Measurements from ENCODE around the gene ZNF846. TPM values are rescaled to one million over a fixed set of nuclear protein-coding genes. Genes with fewer than 3 reads are reported as not detected.

The ZNF846 gene
- total RNA-seq, 4 donors from 2014 or later: 20.8 to 36.9 (median 26.8) TPM

- Histone ChIP-seq H3K4me3 (no peak overlapping the region), H3K9me3 (no peaks in the 10 kb centered on the region), H3K36me3 (peaks cover 0 to 64% (median 14%) of the 10 kb centered on the region in 3 donors), H3K27me3 (no peaks in the 10 kb centered on the region), H3K27ac (no peak overlapping the region), H3K4me1 (no peaks in the 10 kb centered on the region)
- WGBS, 2 donors: 90 to 100% methylated on average over 3 of the region's 3 CpGs
- DNase-seq (ENCODE audit: low spot score in 2 of 2): no peak
- TF ChIP-seq EP300 (IDR thresholded peaks at IDR 0.05) (no peak), POLR2A (IDR thresholded peaks at IDR 0.05) (no peak)
- TF ChIP-seq, protein P1, sequence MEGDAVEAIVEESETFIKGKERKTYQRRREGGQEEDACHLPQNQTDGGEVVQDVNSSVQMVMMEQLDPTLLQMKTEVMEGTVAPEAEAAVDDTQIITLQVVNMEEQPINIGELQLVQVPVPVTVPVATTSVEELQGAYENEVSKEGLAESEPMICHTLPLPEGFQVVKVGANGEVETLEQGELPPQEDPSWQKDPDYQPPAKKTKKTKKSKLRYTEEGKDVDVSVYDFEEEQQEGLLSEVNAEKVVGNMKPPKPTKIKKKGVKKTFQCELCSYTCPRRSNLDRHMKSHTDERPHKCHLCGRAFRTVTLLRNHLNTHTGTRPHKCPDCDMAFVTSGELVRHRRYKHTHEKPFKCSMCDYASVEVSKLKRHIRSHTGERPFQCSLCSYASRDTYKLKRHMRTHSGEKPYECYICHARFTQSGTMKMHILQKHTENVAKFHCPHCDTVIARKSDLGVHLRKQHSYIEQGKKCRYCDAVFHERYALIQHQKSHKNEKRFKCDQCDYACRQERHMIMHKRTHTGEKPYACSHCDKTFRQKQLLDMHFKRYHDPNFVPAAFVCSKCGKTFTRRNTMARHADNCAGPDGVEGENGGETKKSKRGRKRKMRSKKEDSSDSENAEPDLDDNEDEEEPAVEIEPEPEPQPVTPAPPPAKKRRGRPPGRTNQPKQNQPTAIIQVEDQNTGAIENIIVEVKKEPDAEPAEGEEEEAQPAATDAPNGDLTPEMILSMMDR (IDR thresholded peaks at IDR 0.05): no peak
Measured at GRCh38 chr19:9806803-9807202, 38.3 kb upstream of the ZNF846 start.

GRCh38 chr19:9801976-9802375 is 33.4 kb upstream of the ZNF846 start:
- Histone ChIP-seq H3K4me3 (no peak overlapping the region), H3K27ac (no peak overlapping the region), H3K27me3 (no peaks in the 10 kb centered on the region), H3K36me3 (peaks cover 0 to 16% (median 0%) of the 10 kb centered on the region in 3 donors), H3K9me3 (no peaks in the 10 kb centered on the region), H3K4me1 (no peaks in the 10 kb centered on the region)
- WGBS, 2 donors: 88 to 91% methylated on average over 10 of the region's 10 CpGs
- no peak for DNase-seq (ENCODE audit: low spot score in 2 of 2)
- TF ChIP-seq POLR2A (IDR thresholded peaks at IDR 0.05): no peak

- TF ChIP-seq, protein P1 (IDR thresholded peaks at IDR 0.05): no peak
- TF ChIP-seq POLR2A (IDR thresholded peaks at IDR 0.05) (no peak), EP300 (IDR thresholded peaks at IDR 0.05) (no peak)
Measured at GRCh38 chr19:9799162-9799561, 30.6 kb upstream of the ZNF846 start.

GRCh38 chr19:9797871-9798270 is 29.3 kb upstream of the ZNF846 start:
- no peak overlapping the region for H3K4me3 ChIP-seq
- 72 to 74% methylated on average over 5 of the region's 5 CpGs for WGBS, 2 donors
- TF ChIP-seq POLR2A (IDR thresholded peaks at IDR 0.05): no peak
- no peak for TF ChIP-seq EP300 (IDR thresholded peaks at IDR 0.05)
- TF ChIP-seq, protein P1 (IDR thresholded peaks at IDR 0.05): no peak
- no peak overlapping the region for H3K27ac ChIP-seq
- H3K36me3 ChIP-seq: no peaks in the 10 kb centered on the region
- DNase-seq (ENCODE audit: low spot score in 2 of 2): no peak
- H3K4me1 ChIP-seq: peaks cover 0 to 8% (median 0%) of the 10 kb centered on the region in 4 donors
- no peaks in the 10 kb centered on the region for H3K27me3 ChIP-seq
- no peaks in the 10 kb centered on the region for H3K9me3 ChIP-seq

More at GRCh38 chr19:9799162-9799561, 30.6 kb upstream of the ZNF846 start:
- no peaks in the 10 kb centered on the region for H3K27me3 ChIP-seq
- no peak for DNase-seq (ENCODE audit: low spot score in 2 of 2)
- no peaks in the 10 kb centered on the region for H3K9me3 ChIP-seq
- H3K27ac ChIP-seq: no peak overlapping the region
- no peaks in the 10 kb centered on the region for H3K36me3 ChIP-seq
- peaks cover 0 to 8% (median 0%) of the 10 kb centered on the region in 4 donors for H3K4me1 ChIP-seq
- no peak overlapping the region for H3K4me3 ChIP-seq

DNA sequence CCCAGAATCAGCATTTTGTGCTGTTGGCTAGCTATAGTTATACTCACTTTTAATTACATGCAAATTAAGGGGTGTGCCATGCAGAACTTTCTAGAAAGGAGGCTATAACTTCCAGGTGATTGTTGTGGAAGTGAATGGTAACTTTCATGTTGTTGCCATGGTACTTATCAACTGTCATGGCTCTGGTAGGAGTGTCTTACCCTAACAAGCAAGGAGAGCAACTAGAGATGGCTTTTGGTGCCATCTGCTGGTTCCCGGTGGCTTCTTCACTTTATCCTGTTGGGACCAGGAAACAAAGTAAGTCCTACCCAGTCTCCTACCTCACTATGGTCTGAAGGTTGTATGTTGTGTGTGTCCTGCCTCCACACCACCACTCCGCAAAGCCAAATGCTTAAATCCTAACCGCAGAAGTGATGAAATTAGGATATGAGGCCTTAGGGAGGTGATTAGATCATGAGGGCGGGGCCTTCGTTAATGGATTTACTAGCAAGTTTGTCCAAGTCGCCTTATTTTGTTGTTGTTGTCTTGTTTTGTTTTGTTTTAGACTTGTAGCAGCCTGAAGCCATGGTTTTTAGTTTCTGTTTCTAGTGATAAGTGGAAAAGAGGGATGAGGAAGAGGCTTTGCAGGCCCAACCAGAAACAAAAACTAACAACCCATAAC is 27.7 kb upstream of the ZNF846 start:
- 41 to 47% methylated on average over 6 of the region's 6 CpGs for WGBS, 2 donors
- no peaks in the 10 kb centered on the region for H3K36me3 ChIP-seq

More for the DNA sequence above, 27.7 kb upstream of the ZNF846 start:
- Histone ChIP-seq H3K4me3 (no peak overlapping the region), H3K9me3 (no peaks in the 10 kb centered on the region), H3K4me1 (peaks cover 0 to 11% (median under 1%) of the 10 kb centered on the region in 4 donors), H3K27ac (peak overlapping the region in 2 of 4 donors; percentile 43 to 44), H3K27me3 (no peaks in the 10 kb centered on the region)
- peak; percentile 71 to 88 for DNase-seq (ENCODE audit: low spot score in 2 of 2)
- TF ChIP-seq, protein P1 (IDR thresholded peaks at IDR 0.05): peak; percentile 62 to 81 (median 70)
- TF ChIP-seq EP300 (IDR thresholded peaks at IDR 0.05): peak in 1 of 2 donors; percentile 29
- TF ChIP-seq POLR2A (IDR thresholded peaks at IDR 0.05): no peak

All from tibial nerve (tissue), 4 donors.